ENCODE measurements around the gene CD63. TPM values are rescaled to one million over a fixed set of nuclear protein-coding genes. Genes with fewer than 3 reads are reported as not detected.

The CD63 gene
- total and polyA plus RNA-seq, 2 of the 13 experiments (the other 11 are each of a cell fraction or from before 2014, with no cell fraction given) = 234 to 277 TPM

DNA sequence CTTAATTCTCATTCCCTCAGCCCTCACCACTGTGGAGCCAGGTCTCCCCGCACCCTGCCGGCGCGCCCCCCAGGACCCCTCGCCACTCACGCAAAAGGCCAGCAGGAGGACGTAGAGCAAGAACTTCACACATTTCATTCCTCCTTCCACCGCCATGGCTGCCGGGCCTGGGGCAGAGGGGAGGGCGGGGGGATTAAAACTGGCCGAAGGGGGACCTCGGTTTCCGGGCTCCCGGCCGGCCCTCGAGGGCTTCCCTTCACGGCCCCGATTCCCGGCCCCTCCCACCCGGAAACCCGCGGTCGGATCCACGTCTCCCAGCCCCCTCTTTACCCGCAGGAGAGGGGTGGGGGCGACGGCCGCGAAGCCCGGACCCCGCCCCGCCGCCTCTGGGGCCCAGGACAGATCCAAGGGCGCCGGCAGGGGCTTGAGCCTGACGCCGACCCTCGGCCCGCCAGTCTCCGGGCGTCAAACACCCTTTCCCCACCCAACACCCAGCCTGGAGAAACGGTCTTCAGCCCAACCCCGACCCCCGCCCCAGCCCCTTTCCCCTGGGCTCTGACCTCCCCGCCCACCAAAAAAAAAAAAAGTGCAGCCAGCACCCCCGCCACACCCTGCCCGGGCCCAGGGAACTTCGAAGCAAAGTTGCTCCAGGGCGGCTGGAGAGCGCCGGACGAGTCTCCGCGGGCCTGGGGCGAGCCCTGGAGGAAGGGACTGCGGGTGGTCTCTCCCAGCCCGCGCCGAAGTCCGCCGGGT lies 447 bp downstream of the CD63 start (continued):
- no peak for TF ChIP-seq HNRNPUL1 (IDR thresholded peaks at IDR 0.05; ENCODE audit: low read depth, low read length)
- TF ChIP-seq ZFP82 (CRISPR knock-in tag; IDR thresholded peaks at IDR 0.05; ENCODE audit: borderline replicate concordance) = no peak
- TF ChIP-seq, protein P1, sequence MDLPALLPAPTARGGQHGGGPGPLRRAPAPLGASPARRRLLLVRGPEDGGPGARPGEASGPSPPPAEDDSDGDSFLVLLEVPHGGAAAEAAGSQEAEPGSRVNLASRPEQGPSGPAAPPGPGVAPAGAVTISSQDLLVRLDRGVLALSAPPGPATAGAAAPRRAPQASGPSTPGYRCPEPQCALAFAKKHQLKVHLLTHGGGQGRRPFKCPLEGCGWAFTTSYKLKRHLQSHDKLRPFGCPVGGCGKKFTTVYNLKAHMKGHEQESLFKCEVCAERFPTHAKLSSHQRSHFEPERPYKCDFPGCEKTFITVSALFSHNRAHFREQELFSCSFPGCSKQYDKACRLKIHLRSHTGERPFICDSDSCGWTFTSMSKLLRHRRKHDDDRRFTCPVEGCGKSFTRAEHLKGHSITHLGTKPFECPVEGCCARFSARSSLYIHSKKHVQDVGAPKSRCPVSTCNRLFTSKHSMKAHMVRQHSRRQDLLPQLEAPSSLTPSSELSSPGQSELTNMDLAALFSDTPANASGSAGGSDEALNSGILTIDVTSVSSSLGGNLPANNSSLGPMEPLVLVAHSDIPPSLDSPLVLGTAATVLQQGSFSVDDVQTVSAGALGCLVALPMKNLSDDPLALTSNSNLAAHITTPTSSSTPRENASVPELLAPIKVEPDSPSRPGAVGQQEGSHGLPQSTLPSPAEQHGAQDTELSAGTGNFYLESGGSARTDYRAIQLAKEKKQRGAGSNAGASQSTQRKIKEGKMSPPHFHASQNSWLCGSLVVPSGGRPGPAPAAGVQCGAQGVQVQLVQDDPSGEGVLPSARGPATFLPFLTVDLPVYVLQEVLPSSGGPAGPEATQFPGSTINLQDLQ (CRISPR knock-in tag; IDR thresholded peaks at IDR 0.05) = 0 out of 2 replicates have a peak, but pooled peaks have one; percentile 10
- TF ChIP-seq, protein P2, sequence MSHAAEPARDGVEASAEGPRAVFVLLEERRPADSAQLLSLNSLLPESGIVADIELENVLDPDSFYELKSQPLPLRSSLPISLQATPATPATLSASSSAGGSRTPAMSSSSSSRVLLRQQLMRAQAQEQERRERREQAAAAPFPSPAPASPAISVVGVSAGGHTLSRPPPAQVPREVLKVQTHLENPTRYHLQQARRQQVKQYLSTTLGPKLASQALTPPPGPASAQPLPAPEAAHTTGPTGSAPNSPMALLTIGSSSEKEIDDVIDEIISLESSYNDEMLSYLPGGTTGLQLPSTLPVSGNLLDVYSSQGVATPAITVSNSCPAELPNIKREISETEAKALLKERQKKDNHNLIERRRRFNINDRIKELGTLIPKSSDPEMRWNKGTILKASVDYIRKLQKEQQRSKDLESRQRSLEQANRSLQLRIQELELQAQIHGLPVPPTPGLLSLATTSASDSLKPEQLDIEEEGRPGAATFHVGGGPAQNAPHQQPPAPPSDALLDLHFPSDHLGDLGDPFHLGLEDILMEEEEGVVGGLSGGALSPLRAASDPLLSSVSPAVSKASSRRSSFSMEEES (CRISPR knock-in tag; IDR thresholded peaks at IDR 0.05) = no peak
- TF ChIP-seq SNAI1 (CRISPR knock-in tag; IDR thresholded peaks at IDR 0.05; ENCODE audit: borderline replicate concordance) = peak; percentile 30; the same call in 1 of the 2 replicates
- TF ChIP-seq, protein P3, sequence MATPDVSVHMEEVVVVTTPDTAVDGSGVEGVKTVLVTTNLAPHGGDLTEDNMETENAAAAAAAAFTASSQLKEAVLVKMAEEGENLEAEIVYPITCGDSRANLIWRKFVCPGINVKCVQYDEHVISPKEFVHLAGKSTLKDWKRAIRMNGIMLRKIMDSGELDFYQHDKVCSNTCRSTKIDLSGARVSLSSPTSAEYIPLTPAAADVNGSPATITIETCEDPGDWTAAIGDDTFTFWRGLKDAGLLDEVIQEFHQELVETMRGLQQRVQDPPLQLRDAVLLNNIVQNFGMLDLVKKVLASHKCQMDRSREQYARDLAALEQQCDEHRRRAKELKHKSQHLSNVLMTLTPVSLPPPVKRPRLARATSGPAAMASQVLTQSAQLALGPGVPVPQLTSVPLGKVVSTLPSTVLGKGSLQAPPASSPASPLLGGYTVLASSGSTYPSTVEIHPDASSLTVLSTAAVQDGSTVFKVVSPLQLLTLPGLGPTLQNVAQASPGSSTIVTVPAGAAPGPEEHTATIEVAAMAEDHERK (CRISPR knock-in tag; IDR thresholded peaks at IDR 0.05; ENCODE audit: low read depth) = no peak
- peak; percentile 47 for TF ChIP-seq HNRNPK (IDR thresholded peaks at IDR 0.05; ENCODE audit: low read depth, low read length, poor library complexity, severe bottlenecking)
- TF ChIP-seq, protein P4, sequence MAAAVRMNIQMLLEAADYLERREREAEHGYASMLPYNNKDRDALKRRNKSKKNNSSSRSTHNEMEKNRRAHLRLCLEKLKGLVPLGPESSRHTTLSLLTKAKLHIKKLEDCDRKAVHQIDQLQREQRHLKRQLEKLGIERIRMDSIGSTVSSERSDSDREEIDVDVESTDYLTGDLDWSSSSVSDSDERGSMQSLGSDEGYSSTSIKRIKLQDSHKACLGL (CRISPR knock-in tag; IDR thresholded peaks at IDR 0.05) = no peak
- 0 out of 2 replicates have a peak, but pooled peaks have one; percentile 35 for TF ChIP-seq ZNF746 (CRISPR knock-in tag; IDR thresholded peaks at IDR 0.05)
- peak; percentile 52 for TF ChIP-seq PHF8 (CRISPR knock-in tag; IDR thresholded peaks at IDR 0.05)
- no peak for TF ChIP-seq DPF2 (CRISPR knock-in tag; IDR thresholded peaks at IDR 0.05; ENCODE audit: borderline replicate concordance, low read depth)
- TF ChIP-seq KDM5A (IDR thresholded peaks at IDR 0.05; ENCODE audit: borderline replicate concordance, low read length) = no peak
- TF ChIP-seq, protein P5, sequence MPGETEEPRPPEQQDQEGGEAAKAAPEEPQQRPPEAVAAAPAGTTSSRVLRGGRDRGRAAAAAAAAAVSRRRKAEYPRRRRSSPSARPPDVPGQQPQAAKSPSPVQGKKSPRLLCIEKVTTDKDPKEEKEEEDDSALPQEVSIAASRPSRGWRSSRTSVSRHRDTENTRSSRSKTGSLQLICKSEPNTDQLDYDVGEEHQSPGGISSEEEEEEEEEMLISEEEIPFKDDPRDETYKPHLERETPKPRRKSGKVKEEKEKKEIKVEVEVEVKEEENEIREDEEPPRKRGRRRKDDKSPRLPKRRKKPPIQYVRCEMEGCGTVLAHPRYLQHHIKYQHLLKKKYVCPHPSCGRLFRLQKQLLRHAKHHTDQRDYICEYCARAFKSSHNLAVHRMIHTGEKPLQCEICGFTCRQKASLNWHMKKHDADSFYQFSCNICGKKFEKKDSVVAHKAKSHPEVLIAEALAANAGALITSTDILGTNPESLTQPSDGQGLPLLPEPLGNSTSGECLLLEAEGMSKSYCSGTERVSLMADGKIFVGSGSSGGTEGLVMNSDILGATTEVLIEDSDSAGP (CRISPR knock-in tag; IDR thresholded peaks at IDR 0.05; ENCODE audit: borderline replicate concordance) = 0 out of 2 replicates have a peak, but pooled peaks have one; percentile 16
- TF ChIP-seq, protein P6, sequence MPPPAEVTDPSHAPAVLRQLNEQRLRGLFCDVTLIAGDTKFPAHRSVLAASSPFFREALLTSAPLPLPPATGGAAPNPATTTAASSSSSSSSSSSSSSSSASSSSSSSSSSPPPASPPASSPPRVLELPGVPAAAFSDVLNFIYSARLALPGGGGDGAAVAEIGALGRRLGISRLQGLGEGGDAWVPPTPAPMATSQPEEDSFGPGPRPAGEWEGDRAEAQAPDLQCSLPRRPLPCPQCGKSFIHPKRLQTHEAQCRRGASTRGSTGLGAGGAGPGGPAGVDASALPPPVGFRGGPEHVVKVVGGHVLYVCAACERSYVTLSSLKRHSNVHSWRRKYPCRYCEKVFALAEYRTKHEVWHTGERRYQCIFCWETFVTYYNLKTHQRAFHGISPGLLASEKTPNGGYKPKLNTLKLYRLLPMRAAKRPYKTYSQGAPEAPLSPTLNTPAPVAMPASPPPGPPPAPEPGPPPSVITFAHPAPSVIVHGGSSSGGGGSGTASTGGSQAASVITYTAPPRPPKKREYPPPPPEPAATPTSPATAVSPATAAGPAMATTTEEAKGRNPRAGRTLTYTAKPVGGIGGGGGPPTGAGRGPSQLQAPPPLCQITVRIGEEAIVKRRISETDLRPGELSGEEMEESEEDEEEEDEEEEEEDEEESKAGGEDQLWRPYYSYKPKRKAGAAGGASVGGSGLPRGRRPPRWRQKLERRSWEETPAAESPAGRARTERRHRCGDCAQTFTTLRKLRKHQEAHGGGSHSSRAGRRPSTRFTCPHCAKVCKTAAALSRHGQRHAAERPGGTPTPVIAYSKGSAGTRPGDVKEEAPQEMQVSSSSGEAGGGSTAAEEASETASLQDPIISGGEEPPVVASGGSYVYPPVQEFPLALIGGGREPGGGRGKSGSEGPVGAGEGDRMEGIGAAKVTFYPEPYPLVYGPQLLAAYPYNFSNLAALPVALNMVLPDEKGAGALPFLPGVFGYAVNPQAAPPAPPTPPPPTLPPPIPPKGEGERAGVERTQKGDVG (CRISPR knock-in tag; IDR thresholded peaks at IDR 0.05; ENCODE audit: borderline replicate concordance) = no peak
- no peak for TF ChIP-seq ZNF10 (CRISPR knock-in tag; IDR thresholded peaks at IDR 0.05; ENCODE audit: borderline replicate concordance, low read depth)
- TF ChIP-seq NKX3-1 (CRISPR knock-in tag; IDR thresholded peaks at IDR 0.05) = no peak

All from HepG2 (cell line).